Measurements from ENCODE around the gene ANO2.

Gene ANO2

DNA sequence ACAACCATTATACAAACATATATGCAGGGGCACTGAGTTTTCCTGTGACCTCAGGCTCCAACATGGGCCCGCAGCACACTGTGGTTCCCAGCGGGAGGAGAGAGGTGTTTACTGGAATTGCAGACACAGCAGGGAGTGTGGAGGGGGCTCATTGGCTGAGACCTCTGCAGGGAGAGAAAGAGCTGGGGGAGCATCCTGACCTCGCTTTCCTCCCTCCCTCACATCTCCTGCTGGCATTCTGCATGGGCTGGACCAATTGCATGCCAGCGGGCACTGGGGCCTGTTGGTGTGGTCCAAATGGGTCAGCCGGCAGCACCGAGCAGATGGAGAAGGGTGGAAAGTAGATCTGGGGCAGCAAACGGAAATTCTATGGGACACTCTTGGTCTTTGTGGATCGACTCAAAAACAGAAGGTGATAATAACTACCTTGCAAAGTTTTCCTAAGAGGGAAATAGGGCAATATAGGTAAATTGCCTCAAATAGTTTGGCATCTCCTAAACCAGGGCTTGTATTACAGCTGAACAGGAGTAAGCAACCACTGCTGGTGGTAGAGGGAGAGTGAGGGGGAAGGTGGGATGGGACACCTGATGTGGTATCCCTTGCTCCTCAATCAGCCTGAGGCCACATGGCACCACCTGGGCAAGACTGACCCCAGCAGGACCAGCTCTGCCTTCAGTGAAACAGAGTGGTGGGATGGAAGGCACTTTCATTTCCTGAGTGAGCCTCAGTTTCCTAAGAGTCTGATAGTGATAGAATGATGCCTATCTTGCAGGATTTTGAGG is 426.3 kb downstream of the ANO2 start:
- TF ChIP-seq, protein P1, sequence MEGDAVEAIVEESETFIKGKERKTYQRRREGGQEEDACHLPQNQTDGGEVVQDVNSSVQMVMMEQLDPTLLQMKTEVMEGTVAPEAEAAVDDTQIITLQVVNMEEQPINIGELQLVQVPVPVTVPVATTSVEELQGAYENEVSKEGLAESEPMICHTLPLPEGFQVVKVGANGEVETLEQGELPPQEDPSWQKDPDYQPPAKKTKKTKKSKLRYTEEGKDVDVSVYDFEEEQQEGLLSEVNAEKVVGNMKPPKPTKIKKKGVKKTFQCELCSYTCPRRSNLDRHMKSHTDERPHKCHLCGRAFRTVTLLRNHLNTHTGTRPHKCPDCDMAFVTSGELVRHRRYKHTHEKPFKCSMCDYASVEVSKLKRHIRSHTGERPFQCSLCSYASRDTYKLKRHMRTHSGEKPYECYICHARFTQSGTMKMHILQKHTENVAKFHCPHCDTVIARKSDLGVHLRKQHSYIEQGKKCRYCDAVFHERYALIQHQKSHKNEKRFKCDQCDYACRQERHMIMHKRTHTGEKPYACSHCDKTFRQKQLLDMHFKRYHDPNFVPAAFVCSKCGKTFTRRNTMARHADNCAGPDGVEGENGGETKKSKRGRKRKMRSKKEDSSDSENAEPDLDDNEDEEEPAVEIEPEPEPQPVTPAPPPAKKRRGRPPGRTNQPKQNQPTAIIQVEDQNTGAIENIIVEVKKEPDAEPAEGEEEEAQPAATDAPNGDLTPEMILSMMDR (IDR thresholded peaks at IDR 0.05; ENCODE audit: insufficient read depth, low read depth, low read length, missing control alignments), result no peak
- H3K4me3 ChIP-seq (ENCODE audit: low read depth, low read length), result no peak overlapping the region
- DNase-seq (ENCODE audit: low read depth), result no peak

GRCh38 chr12:5516371-5517241 is 428.5 kb downstream of the ANO2 start:
- DNase-seq (ENCODE audit: low read depth), result no peak
- no peak overlapping the region for H3K4me3 ChIP-seq (ENCODE audit: low read depth, low read length)
- TF ChIP-seq, protein P1 (IDR thresholded peaks at IDR 0.05; ENCODE audit: insufficient read depth, low read depth, low read length, missing control alignments), result no peak

DNA sequence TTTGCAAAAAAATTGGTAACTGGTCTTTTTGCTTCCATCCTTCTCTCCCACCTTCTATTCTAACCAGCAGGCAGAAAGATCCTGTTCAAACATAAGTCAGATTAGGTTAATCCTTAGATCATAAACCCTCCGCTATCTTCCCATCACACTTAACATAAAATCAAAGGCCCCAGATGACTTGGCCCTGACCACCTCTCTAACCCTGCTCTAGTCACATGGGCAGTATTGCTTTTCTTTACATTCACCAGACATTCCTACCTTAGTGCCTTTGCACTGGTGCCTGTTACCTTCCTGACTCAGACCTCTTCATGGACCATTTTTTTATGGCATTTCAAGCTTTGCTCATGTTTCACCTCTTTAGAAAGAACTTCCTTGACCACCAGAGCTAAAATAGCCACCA is 429.6 kb downstream of the ANO2 start:
- DNase-seq (ENCODE audit: low read depth), result no peak
- TF ChIP-seq, protein P1 (IDR thresholded peaks at IDR 0.05; ENCODE audit: insufficient read depth, low read depth, low read length, missing control alignments), result no peak
- no peak overlapping the region for H3K4me3 ChIP-seq (ENCODE audit: low read depth, low read length)

GRCh38 chr12:5514545-5514944 is 430.5 kb downstream of the ANO2 start:
- H3K4me3 ChIP-seq (ENCODE audit: low read depth, low read length), result no peak overlapping the region
- DNase-seq (ENCODE audit: low read depth), result no peak
- TF ChIP-seq, protein P1 (IDR thresholded peaks at IDR 0.05; ENCODE audit: insufficient read depth, low read depth, low read length, missing control alignments), result no peak

DNA sequence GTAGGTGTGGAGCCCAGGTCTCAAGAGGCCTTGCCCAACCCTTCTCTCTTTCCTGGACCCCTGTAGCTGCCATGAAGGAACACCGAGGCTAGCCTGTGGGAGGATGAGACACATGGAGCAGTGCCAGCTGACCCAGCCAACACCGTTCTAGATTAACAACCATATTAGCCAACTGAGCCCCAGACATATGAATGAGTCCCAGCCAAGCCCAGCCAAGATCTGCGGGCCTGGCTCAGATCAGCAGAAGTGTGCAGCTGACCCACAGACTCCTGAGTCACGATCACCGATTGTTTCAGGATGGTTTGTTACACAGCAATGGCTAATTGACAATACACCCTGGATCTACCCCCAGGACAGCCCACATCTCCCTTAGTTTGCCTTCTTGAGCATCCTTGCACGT is 431.0 kb downstream of the ANO2 start:
- TF ChIP-seq, protein P1 (IDR thresholded peaks at IDR 0.05; ENCODE audit: insufficient read depth, low read depth, low read length, missing control alignments), result no peak
- no peak for DNase-seq (ENCODE audit: low read depth)

GRCh38 chr12:5513406-5513805 is 431.7 kb downstream of the ANO2 start:
- no peak for DNase-seq (ENCODE audit: low read depth)
- TF ChIP-seq, protein P1 (IDR thresholded peaks at IDR 0.05; ENCODE audit: insufficient read depth, low read depth, low read length, missing control alignments), result no peak
- no peak overlapping the region for H3K4me3 ChIP-seq (ENCODE audit: low read depth, low read length)

More for the DNA sequence above, 431.0 kb downstream of the ANO2 start:
- H3K4me3 ChIP-seq (ENCODE audit: low read depth, low read length), result no peak overlapping the region

Measured in GM12865 (cell line).